Uterus (tissue), 2 donors: Measurements from ENCODE around the gene CCDC57.

Source experiments
- CTCF ChIP-seq, 4 experiments: fragments of 200-600 bp in 2 of 4; fragments of 450-650 bp in 2 of 4; sonication (generic) in 2 of 4; IDR thresholded peaks; one replicate each; pipeline ENCODE4 v1.5.1; 2016 to 2019; ENCODE audit warnings: antibody characterized with exemption in 4 of 4, mild to moderate bottlenecking in 2 of 4, moderate library complexity in 1 of 4
- POLR2A ChIP-seq, 2 donors: fragments of 450-650 bp; IDR thresholded peaks; one replicate each; pipeline ENCODE4 v1.6.1; 2016; ENCODE audit warnings: antibody characterized with exemption in 2 of 2, mild to moderate bottlenecking in 1 of 2, moderate library complexity in 1 of 2

DNA sequence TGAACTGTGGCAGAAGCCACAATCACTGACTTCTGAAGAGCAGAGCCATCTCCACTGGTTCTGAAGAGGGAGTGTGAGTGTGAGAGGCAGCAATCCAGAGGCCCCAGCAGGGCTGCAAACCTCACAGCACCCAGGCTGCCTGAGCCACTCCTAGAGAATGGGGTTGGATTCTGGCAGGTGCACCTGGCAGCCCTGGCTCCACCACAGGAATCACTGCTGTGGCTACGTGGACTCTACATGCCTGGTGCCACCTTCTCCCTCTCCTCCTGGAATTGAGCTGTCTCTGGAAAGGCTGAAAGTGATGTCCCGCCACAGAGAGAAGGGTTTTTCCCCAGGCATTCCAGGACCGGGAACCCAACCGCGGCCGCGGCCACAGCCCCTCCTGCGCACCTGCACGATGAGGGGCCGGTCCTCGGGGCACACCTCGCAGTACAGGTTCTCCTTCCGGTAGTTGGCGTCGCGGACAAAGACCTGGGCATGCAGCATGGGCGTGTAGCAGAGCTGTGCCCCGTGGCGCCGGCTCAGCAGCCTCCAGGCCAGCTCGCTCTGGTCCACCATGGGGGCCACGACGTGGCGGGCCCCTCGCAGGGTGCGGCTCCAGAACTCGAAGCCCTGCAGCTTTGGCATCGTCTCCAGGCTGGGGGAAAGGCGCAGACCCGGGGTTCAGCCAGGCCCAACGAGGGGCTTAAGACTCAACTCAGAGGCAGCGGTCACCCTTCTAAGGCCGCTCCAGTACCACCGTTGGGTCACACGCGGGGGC lies 148.0 kb downstream of the CCDC57 start:
- TF ChIP-seq CTCF (IDR thresholded peaks at IDR 0.05) (no peak), POLR2A (IDR thresholded peaks at IDR 0.05) (no peak)
